Gastroesophageal sphincter (tissue), 4 donors: ENCODE measurements around the gene ENKD1. TPM values are rescaled to one million over a fixed set of nuclear protein-coding genes. Genes with fewer than 3 reads are reported as not detected.

Source experiments
- ATAC-seq: fragments of 150-250 bp; one replicate; pipeline ENCODE4 v1.9.1; 2016; ENCODE audit warnings: mild to moderate bottlenecking, moderate library complexity
- H3K27ac ChIP-seq, 4 donors: fragments of 200-600 bp; sonication (generic) in 3 of 4; 1 replicate in 3 of 4; 2 replicates in 1 of 4; pipeline ENCODE4 v1.5.1; 2016 to 2019
- H3K27me3 ChIP-seq: fragments of 200-600 bp; sonication (generic); one replicate; pipeline ENCODE4 v1.5.1; 2019
- H3K36me3 ChIP-seq, 2 donors: fragments of 200-600 bp; sonication (generic); one replicate each; pipeline ENCODE4 v1.5.1; 2019; ENCODE audit warnings: control low read depth in 1 of 2
- H3K4me1 ChIP-seq, 3 donors: fragments of 200-600 bp; sonication (generic); 1 replicate in 2 of 3; 2 replicates in 1 of 3; pipeline ENCODE4 v1.5.1; 2016 to 2019; ENCODE audit warnings: control low read depth in 2 of 3
- H3K4me3 ChIP-seq, 2 donors: fragments of 200-600 bp; sonication (generic); one replicate each; pipeline ENCODE4 v1.5.1; 2019; ENCODE audit warnings: mild to moderate bottlenecking in 1 of 2, moderate library complexity in 1 of 2
- H3K9me3 ChIP-seq, 3 donors: fragments of 200-600 bp; sonication (generic); one replicate each; pipeline ENCODE4 v1.5.1; 2017 to 2019; ENCODE audit warnings: control low read depth in 2 of 3
- EP300 ChIP-seq: sonication (generic); formaldehyde crosslinking; IDR thresholded peaks from one replicate; pipeline ENCODE4 v1.6.1; 2017; ENCODE audit warnings: antibody characterized with exemption, mild to moderate bottlenecking
- POLR2A ChIP-seq, 2 donors: fragments of 450-650 bp; IDR thresholded peaks; one replicate each; pipeline ENCODE4 v1.6.1; 2017; ENCODE audit warnings: antibody characterized with exemption in 2 of 2, mild to moderate bottlenecking in 2 of 2, moderate library complexity in 1 of 2
- POLR2AphosphoS5 ChIP-seq: sonication (generic); formaldehyde crosslinking; IDR thresholded peaks from one replicate; pipeline ENCODE4 v1.6.1; 2017; ENCODE audit warnings: antibody characterized with exemption
- WGBS, 2 donors: methylation state at CpG; one replicate each; pipeline ENCODE4 v1.1.5; 2018; ENCODE audit warnings: low coverage in 1 of 2; 5-methylcytosine and 5-hydroxymethylcytosine counted together
- total RNA-seq, 4 donors: library from RNA; depleted of rRNA; stranded (reverse); fragments of >200 nt; gene quantifications; one replicate each; pipeline ENCODE4 v1.1.0, GENCODE V29; 2016
- TF ChIP-seq, protein P1 (sequence below), 4 experiments: fragments of 200-600 bp in 2 of 4; fragments of 450-650 bp in 2 of 4; sonication (generic) in 1 of 4; IDR thresholded peaks; one replicate each; pipeline ENCODE4 v1.5.1; 2017 to 2019; ENCODE audit warnings: antibody characterized with exemption in 4 of 4, mild to moderate bottlenecking in 2 of 4, moderate library complexity in 2 of 4

ENKD1 gene
- total RNA-seq, 4 donors from 2014 or later = 23.0 to 33.2 (median 28.9) TPM

DNA sequence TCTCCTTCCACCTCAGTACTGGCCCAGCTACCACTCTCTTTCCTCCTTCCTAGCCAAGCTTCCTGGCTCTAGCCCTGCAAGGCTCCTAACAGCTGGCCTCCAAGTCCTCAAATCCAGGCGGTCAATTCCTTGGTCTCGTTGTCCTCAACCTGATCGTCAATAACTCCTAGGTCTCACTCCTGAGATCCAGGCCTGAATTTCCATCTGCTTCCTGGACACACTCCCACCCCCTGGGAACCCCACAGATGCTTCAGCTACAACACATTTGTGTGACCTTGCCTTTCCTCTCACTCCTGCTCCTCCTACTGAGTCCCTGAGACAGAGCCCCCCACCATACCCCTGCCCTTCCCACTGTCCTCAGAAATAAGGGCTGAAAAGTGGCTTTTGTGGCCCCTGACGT, 2.3 kb downstream of the ENKD1 start:
- no peak overlapping the region for H3K4me3 ChIP-seq
- peaks cover 0 to 59% (median 32%) of the 10 kb centered on the region in 3 donors for H3K4me1 ChIP-seq
- TF ChIP-seq POLR2A (IDR thresholded peaks at IDR 0.05) = no peak
- TF ChIP-seq POLR2AphosphoS5 = no peak
- TF ChIP-seq, protein P1, sequence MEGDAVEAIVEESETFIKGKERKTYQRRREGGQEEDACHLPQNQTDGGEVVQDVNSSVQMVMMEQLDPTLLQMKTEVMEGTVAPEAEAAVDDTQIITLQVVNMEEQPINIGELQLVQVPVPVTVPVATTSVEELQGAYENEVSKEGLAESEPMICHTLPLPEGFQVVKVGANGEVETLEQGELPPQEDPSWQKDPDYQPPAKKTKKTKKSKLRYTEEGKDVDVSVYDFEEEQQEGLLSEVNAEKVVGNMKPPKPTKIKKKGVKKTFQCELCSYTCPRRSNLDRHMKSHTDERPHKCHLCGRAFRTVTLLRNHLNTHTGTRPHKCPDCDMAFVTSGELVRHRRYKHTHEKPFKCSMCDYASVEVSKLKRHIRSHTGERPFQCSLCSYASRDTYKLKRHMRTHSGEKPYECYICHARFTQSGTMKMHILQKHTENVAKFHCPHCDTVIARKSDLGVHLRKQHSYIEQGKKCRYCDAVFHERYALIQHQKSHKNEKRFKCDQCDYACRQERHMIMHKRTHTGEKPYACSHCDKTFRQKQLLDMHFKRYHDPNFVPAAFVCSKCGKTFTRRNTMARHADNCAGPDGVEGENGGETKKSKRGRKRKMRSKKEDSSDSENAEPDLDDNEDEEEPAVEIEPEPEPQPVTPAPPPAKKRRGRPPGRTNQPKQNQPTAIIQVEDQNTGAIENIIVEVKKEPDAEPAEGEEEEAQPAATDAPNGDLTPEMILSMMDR (IDR thresholded peaks at IDR 0.05) = no peak
- no peak for TF ChIP-seq EP300
- WGBS, 2 donors = 78 to 87% methylated on average over 4 of the region's 4 CpGs
- H3K36me3 ChIP-seq = peaks cover 0 to 31% of the 10 kb centered on the region in 2 donors
- no peaks in the 10 kb centered on the region for H3K27me3 ChIP-seq
- no peaks in the 10 kb centered on the region for H3K9me3 ChIP-seq
- no peak for ATAC-seq
- no peak overlapping the region for H3K27ac ChIP-seq

DNA sequence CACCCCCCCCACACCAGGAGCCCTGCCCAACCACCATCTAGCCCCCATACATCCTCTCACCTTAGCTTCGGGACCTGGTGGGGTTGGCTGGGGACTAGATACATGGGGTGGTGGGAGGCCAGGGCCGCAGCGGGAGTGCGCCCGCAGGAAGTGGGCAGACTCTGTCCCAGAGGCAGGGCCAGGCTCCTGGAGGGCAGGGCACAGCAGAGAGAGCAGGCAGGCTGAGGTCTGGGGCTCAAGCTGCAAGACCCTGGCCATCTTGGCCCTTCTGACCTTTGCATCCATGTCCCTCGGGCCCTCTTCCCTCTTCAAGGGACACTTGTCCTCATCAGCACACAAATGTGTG, 2.7 kb downstream of the ENKD1 start:
- no peak for TF ChIP-seq POLR2A (IDR thresholded peaks at IDR 0.05)
- TF ChIP-seq EP300 = no peak
- TF ChIP-seq, protein P1 (IDR thresholded peaks at IDR 0.05) = no peak
- H3K27me3 ChIP-seq = no peaks in the 10 kb centered on the region
- no peak for ATAC-seq
- no peaks in the 10 kb centered on the region for H3K9me3 ChIP-seq
- H3K36me3 ChIP-seq = peaks cover 0 to 31% of the 10 kb centered on the region in 2 donors
- no peak overlapping the region for H3K27ac ChIP-seq
- peaks cover 0 to 63% (median 36%) of the 10 kb centered on the region in 3 donors for H3K4me1 ChIP-seq
- 100% methylated on average over 1 of the region's 6 CpGs; no CpG with 5 or more reads in 1 of the 2 donors for WGBS, 2 donors
- no peak overlapping the region for H3K4me3 ChIP-seq

DNA sequence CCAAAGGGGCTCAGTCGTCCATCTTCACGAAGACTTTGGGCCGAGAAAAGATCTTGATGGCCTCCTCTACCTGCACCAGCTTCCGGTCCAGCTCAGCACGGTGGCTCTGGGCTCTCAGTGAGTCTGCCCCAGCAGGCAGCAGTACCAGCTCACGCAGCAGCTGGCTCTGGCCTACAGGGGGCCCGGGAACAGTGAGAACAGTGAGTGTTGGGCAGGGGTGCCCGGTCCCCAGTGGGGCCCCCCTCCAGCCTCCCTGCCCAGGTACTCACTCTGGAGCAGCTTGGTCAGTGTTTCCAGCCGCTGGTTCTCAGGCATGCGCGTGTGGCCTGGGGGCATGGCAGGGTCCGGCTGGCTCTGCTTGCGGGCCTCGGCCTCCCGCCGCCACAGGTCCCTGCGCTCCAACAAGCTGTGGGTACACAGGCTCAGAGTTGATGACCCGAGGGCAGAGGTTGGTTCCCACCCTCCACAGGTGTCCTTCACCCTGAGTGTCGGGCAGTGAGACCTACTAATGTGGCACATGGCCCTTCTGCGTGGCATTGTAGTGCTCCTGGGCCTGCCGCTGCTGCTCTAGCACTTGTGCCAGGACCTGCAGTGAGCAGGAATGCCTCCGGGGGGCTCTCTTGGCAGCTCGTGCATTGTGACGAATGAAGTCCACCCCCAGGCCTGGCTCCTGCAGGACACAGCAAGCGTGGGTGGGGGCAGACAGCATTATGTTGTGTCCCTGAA, 3.2 kb downstream of the ENKD1 start:
- Histone ChIP-seq H3K27ac (no peak overlapping the region), H3K9me3 (no peaks in the 10 kb centered on the region), H3K36me3 (peaks cover 0 to 37% of the 10 kb centered on the region in 2 donors), H3K4me3 (no peak overlapping the region), H3K27me3 (no peaks in the 10 kb centered on the region), H3K4me1 (peaks cover 0 to 65% (median 37%) of the 10 kb centered on the region in 3 donors)
- 80% methylated on average over 1 of the region's 25 CpGs; no CpG with 5 or more reads in 1 of the 2 donors for WGBS, 2 donors
- no peak for ATAC-seq
- TF ChIP-seq, protein P1 (IDR thresholded peaks at IDR 0.05) = no peak
- TF ChIP-seq EP300 (no peak), POLR2A (IDR thresholded peaks at IDR 0.05) (no peak), POLR2AphosphoS5 (no peak)

DNA sequence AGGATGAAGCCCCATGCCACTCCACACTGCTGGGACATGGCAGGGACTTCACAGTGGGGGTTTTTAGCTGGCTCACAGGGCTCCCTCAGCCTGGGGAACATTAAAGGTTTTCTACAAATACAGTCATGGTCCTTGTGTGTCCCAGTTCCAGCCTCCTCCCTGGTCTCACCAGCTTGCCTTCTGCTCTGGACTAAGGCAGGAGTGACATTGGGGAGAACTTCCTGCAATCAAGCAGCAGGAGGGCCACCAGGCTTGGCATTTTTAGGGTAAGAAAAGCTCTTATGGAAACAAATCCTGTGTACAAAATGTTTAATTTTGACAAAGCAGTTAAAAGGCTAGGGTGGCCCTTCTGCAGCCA, 3.9 kb downstream of the ENKD1 start:
- H3K36me3 ChIP-seq = peaks cover 0 to 44% of the 10 kb centered on the region in 2 donors
- no peak for ATAC-seq
- H3K4me1 ChIP-seq = peaks cover 0 to 60% (median 30%) of the 10 kb centered on the region in 3 donors
- H3K4me3 ChIP-seq = no peak overlapping the region
- no peaks in the 10 kb centered on the region for H3K27me3 ChIP-seq
- no peak for TF ChIP-seq EP300
- TF ChIP-seq, protein P1 (IDR thresholded peaks at IDR 0.05) = no peak
- TF ChIP-seq POLR2AphosphoS5 = no peak
- no peak for TF ChIP-seq POLR2A (IDR thresholded peaks at IDR 0.05)
- no peaks in the 10 kb centered on the region for H3K9me3 ChIP-seq
- no peak overlapping the region for H3K27ac ChIP-seq
